Body of pancreas (tissue), 4 donors: Measurements from ENCODE around the gene SMAP1. TPM values are rescaled to one million over a fixed set of nuclear protein-coding genes. Genes with fewer than 3 reads are reported as not detected.
"Not testable (repeated sequence)": the region's sequence is repeated elsewhere in the genome, so short reads cannot be mapped to it uniquely, and the experiment has no call there.

Experiments used
- ATAC-seq: fragments of 150-250 bp; one replicate; pipeline ENCODE4 v1.9.1; 2016
- DNase-seq, 4 donors: peaks; one replicate each; pipeline ENCODE4 v3.0.0-alpha.2; 2019
- H3K27ac ChIP-seq, 4 donors: fragments of 200-600 bp; sonication (generic); 1 replicate in 3 of 4; 2 replicates in 1 of 4; pipeline versions ENCODE4 v1.5.1 to v1.6.1; 2016 to 2019; ENCODE audit warnings: mild to moderate bottlenecking in 1 of 4, mixed read lengths in 1 of 4, moderate library complexity in 1 of 4
- H3K27me3 ChIP-seq, 2 donors: fragments of 200-600 bp; sonication (generic); one replicate each; pipeline ENCODE4 v1.6.0; 2016; ENCODE audit warnings: mild to moderate bottlenecking in 1 of 2
- H3K36me3 ChIP-seq, 2 donors: fragments of 200-600 bp; sonication (generic); replicated peaks in 1 of 2; 2 replicates each; pipeline ENCODE4 v1.5.1; 2016; ENCODE audit warnings: low read depth in 2 of 2; ENCODE audit not compliant: insufficient read depth in 1 of 2
- H3K4me1 ChIP-seq: fragments of 200-600 bp; sonication (generic); one replicate; pipeline ENCODE4 v1.6.0; 2016
- H3K4me3 ChIP-seq, 2 donors: fragments of 200-600 bp; sonication (generic); 1 replicate in 1 of 2; 2 replicates in 1 of 2; pipeline ENCODE4 v1.5.1; 2016 to 2019
- H3K9me3 ChIP-seq, 3 donors: fragments of 200-600 bp; sonication (generic); 1 replicate in 2 of 3; 2 replicates in 1 of 3; pipeline ENCODE4 v1.5.1; 2016
- POLR2A ChIP-seq, 3 donors: fragments of 450-650 bp; IDR thresholded peaks; one replicate each; pipeline ENCODE4 v1.6.1; 2016; ENCODE audit warnings: antibody characterized with exemption in 3 of 3, mild to moderate bottlenecking in 2 of 3
- WGBS, 2 donors: methylation state at CpG; one replicate each; pipeline ENCODE4 v1.1.5; 2017; 5-methylcytosine and 5-hydroxymethylcytosine counted together
- intact Hi-C: fragments of 100-400 bp; cut with DNase I; formaldehyde crosslinking; loops from one replicate; pipeline ENCODE4 v1.15.1; 2023
- total RNA-seq, 2 donors: library from RNA; depleted of rRNA; stranded (reverse); fragments of >200 nt; gene quantifications; one replicate each; pipeline ENCODE4 v1.1.0, GENCODE V29; 2016
- TF ChIP-seq, protein P1 (sequence below), 7 experiments: fragments of 450-650 bp in 4 of 7; fragments of 200-600 bp in 3 of 7; sonication (generic) in 3 of 7; IDR thresholded peaks; one replicate each; pipeline ENCODE4 v1.5.1; 2016 to 2019; ENCODE audit warnings: antibody characterized with exemption in 7 of 7

The SMAP1 gene
- total RNA-seq, 2 donors from 2014 or later: 22.1 to 34.3 TPM

DNA sequence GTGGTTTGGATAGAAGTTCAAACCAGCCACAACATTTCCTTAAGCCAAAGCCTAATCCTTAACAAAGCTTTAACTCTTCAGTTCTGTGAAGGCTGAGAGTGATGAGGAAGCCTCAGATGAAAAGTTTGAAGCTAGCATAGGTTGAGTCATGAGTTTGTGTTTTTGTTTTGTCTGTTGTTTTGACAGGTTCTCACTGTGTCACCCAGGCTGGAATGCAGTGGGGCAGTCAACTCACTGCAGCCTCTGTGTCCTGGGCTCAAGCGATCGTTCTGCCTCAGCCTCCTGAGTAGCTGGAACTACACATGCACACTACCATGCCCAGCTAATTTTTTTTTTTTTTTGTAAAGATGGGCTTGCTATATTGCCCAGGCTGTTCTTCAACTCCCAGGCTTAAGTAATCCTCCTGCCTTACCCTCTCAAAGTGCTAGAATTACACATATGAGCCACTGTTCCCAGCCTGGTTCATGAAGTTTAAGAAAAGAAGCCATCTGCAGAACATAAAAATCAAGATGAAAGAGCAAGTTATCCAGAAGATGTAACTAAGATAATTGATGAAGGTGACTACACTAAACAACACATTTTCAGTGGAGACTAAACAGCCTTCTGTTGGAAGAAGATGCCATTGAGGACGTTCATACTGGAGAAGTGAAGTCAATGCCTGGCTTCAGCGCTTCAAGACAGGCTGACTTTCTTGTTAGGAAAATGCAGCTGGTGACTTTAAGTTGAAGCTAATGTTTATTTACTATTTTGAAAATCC is 96.2 kb downstream of the SMAP1 start:
- DNase-seq (no peak), ATAC-seq (no peak)
- H3K4me3 ChIP-seq: no peak overlapping the region
- TF ChIP-seq, protein P1, sequence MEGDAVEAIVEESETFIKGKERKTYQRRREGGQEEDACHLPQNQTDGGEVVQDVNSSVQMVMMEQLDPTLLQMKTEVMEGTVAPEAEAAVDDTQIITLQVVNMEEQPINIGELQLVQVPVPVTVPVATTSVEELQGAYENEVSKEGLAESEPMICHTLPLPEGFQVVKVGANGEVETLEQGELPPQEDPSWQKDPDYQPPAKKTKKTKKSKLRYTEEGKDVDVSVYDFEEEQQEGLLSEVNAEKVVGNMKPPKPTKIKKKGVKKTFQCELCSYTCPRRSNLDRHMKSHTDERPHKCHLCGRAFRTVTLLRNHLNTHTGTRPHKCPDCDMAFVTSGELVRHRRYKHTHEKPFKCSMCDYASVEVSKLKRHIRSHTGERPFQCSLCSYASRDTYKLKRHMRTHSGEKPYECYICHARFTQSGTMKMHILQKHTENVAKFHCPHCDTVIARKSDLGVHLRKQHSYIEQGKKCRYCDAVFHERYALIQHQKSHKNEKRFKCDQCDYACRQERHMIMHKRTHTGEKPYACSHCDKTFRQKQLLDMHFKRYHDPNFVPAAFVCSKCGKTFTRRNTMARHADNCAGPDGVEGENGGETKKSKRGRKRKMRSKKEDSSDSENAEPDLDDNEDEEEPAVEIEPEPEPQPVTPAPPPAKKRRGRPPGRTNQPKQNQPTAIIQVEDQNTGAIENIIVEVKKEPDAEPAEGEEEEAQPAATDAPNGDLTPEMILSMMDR (IDR thresholded peaks at IDR 0.05): no peak
- no peak for TF ChIP-seq POLR2A (IDR thresholded peaks at IDR 0.05)
- no peak overlapping the region for H3K27ac ChIP-seq
- no peaks in the 10 kb centered on the region for H3K27me3 ChIP-seq
- intact Hi-C loops: no loop called here
- H3K36me3 ChIP-seq: no peaks in the 10 kb centered on the region
- H3K9me3 ChIP-seq: no peaks in the 10 kb centered on the region
- 91 to 94% methylated on average over 4 of the region's 4 CpGs for WGBS, 2 donors
- no peaks in the 10 kb centered on the region for H3K4me1 ChIP-seq

DNA sequence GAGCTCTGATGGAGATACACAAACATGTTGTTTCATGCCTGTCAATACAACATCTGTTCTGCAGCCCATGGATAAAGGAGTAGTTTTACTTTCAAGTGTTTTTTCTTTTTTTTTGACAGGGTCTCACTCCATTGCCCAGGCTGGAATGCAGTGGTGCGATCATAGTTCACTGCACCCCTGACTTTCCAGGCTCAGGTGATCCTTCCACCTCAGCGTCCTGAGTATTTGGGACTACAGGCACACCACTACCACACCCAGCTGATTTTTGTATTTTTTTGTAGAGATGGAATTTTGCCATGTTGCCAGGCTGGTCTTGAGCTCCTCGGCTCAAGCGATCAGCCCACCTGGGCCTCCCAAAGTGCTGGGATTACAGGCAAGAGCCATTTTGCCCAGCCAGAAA is 97.0 kb downstream of the SMAP1 start:
- DNase-seq: no peak
- no peak overlapping the region for H3K27ac ChIP-seq

DNA sequence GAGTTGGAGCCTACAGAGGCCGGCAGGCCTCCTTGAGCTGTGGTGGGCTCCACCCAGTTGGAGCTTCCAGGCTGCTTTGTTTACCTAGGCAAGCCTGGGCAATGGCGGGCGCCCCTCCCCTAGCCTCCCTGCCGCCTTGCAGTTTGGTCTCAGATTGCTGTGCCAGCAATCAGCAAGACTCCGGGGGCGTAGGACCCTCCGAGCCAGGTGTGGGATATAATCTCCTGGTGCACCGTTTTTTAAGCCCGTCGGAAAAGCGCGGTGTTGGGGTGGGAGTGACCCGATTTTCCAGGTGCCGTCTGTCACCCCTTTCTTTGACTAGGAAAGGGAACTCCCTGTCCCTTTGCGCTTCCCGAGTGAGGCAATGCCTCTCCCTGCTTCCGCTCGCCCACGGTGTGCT is 103.7 kb downstream of the SMAP1 start:
- H3K4me3 ChIP-seq, H3K36me3 ChIP-seq, intact Hi-C loops, ATAC-seq, DNase-seq, H3K27ac ChIP-seq, H3K27me3 ChIP-seq, H3K4me1 ChIP-seq, H3K9me3 ChIP-seq: not testable (repeated sequence)
- 96 to 97% methylated on average over 19 of the region's 19 CpGs for WGBS, 2 donors

More for the DNA sequence above, 97.0 kb downstream of the SMAP1 start:
- ATAC-seq: no peak
- 91 to 100% methylated on average over 4 of the region's 4 CpGs for WGBS, 2 donors
- no peak for TF ChIP-seq POLR2A (IDR thresholded peaks at IDR 0.05)
- TF ChIP-seq, protein P1 (IDR thresholded peaks at IDR 0.05): no peak
- Histone ChIP-seq H3K9me3 (no peaks in the 10 kb centered on the region), H3K36me3 (no peaks in the 10 kb centered on the region), H3K27me3 (no peaks in the 10 kb centered on the region), H3K4me3 (no peak overlapping the region), H3K4me1 (no peaks in the 10 kb centered on the region)
- intact Hi-C loops: no loop called here

DNA sequence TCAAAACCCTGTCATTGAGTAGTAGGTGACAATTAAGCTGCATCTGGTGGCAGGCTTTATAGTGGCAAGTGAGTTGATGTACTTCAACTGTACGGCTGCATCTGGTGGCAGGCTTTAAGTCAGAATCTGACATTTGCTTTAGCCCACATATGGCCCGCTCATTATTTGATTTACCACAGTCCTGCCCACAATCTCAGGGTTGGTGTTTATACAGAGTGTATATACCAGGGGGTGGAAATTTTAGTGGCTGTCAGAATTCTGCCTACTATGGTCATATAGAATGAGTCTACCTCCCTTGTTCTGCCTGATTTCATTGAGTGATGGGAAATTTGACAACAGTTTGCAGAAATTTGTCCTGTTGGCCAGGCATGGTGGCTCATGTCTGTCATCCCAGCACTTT is 112.3 kb downstream of the SMAP1 start:
- Histone ChIP-seq H3K27ac (no peak overlapping the region), H3K9me3 (no peaks in the 10 kb centered on the region), H3K36me3 (no peaks in the 10 kb centered on the region), H3K27me3 (no peaks in the 10 kb centered on the region), H3K4me1 (no peaks in the 10 kb centered on the region), H3K4me3 (no peak overlapping the region)
- TF ChIP-seq, protein P1 (IDR thresholded peaks at IDR 0.05): no peak
- no peak for TF ChIP-seq POLR2A (IDR thresholded peaks at IDR 0.05)
- ATAC-seq: no peak
- 83 to 93% methylated on average over 1 to 2 of the region's 2 CpGs for WGBS, 2 donors
- intact Hi-C loops: no loop called here
- no peak for DNase-seq

DNA sequence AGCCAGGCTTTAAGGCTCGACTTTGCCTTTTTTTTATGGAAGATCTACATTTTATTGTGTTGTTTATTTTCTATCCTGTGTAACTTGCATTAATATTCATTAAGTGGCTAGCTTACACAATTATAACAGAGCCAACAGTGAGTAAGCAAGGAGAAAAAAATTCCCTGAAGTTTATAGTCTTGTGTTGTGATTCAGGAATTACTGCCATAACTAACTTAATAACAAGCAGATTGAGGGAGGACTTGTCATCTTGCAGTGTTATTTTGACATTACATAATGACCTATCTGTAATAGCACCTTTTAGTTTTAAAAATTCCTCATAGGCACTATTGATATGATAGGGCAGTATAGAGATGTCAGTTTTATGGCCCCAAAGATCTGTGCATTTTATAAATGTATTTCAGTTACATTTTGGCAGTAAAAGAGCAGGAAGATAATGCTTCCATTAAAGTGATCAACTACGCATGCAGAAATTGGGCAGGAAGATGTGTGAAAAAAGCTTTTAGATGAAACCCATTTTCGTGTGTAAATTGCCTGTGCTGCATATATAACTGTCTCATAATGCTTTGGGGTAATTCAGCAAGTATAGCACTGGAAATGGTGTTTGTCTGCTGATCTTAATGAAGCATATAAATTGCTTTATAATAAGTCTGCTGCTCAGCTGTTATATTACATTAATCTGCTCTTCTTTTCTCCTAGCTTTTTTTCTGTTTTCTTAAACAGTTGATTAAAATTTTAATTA is 123.0 kb downstream of the SMAP1 start:
- 85 to 87% methylated on average over 3 of the region's 3 CpGs for WGBS, 2 donors
- no peaks in the 10 kb centered on the region for H3K36me3 ChIP-seq
- H3K4me1 ChIP-seq: no peaks in the 10 kb centered on the region
- H3K9me3 ChIP-seq: no peaks in the 10 kb centered on the region
- H3K27ac ChIP-seq: no peak overlapping the region
- no peak overlapping the region for H3K4me3 ChIP-seq
- TF ChIP-seq, protein P1 (IDR thresholded peaks at IDR 0.05): no peak
- TF ChIP-seq POLR2A (IDR thresholded peaks at IDR 0.05): no peak
- DNase-seq: no peak
- no peak for ATAC-seq
- intact Hi-C loops: no loop called here
- no peaks in the 10 kb centered on the region for H3K27me3 ChIP-seq
